ENCODE data around the gene GNAQ.

The GNAQ gene

DNA sequence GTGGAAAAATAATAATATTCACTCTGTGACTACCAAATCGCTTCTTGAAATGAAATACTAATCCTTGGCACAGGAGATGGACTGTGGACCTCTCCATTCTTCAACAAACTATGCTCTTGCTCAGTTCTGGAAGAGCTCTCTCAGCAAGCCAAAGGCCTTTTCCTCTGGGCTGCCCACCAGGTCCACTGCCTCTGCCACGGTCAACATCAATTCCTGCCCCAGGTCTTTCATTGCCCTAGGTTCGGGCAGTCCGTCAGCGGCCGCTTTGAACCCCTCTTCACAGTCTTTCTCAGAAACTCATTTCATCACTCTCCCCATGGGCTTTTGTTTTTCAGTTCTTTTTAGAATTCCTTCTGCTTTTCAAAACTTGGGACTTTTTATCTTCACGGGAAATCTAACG lies 64.9 kb downstream of the GNAQ start:
- no peak for DNase-seq

DNA sequence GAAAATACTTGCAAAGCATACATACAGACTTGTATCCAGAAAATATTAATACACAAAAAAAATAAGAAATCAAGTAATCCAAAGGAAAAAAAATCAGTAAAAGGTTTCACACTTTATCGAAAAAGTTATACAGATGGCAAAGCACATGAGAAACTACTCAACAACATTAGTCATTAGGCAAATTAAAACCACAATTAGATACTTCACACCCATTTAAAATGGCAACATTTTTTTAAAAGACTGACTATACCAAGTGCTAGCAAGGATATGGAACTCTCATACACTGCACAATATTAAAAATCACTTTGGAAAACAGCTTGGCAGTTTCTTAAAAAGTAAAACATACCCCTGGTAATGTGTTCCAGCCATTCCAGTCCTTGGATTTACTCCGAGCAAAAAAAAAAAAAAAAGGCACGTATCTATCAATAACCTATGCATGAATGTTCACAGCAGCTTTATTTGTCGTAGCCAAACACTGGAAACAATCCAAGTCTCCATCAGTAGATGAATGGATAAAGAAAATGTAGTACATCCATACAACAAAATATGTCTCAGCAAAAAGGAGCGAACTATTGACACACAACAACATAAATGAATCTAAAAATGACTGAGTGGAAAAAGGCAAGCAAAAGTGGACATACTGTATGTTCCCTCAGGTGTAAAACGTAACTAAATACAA lies 66.0 kb downstream of the GNAQ start:
- no peak for DNase-seq

DNA sequence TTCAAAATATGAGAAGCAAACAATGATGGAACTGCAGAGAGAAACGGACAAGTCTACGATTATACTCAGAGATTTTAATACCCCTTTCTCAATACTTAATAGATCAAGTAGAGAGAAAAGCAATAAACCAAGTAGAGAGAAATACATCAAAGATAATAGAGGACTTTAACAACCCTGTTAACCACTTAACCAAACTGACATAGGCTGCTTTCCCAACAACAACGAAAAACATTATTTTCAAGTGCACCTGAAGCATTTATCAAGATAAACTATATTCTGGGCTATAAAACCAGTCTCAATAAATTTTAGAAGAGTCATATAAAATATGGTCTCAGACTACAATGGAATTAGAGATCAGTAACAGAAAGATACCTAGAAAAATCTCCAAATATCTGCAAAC lies 67.4 kb downstream of the GNAQ start:
- no peak for DNase-seq

DNA sequence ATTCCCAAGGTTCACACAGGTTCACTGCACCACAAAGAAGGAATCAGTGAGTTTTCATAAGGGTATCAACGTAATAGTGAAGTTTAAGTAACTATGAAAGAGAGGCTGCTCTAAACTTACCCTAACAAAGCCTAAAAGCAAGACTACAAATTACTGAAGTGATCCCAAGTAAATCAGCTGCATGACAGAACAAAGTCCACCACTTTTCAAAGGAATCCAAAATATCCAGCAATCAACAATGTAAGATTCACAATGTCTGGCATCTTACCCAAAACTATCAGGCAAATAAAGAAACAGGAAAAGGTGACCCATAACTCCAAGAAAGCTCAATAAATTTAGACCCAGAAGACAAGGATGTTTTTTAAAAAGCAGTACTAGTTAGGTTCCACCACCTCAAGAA lies 70.1 kb downstream of the GNAQ start:
- DNase-seq = no peak

DNA sequence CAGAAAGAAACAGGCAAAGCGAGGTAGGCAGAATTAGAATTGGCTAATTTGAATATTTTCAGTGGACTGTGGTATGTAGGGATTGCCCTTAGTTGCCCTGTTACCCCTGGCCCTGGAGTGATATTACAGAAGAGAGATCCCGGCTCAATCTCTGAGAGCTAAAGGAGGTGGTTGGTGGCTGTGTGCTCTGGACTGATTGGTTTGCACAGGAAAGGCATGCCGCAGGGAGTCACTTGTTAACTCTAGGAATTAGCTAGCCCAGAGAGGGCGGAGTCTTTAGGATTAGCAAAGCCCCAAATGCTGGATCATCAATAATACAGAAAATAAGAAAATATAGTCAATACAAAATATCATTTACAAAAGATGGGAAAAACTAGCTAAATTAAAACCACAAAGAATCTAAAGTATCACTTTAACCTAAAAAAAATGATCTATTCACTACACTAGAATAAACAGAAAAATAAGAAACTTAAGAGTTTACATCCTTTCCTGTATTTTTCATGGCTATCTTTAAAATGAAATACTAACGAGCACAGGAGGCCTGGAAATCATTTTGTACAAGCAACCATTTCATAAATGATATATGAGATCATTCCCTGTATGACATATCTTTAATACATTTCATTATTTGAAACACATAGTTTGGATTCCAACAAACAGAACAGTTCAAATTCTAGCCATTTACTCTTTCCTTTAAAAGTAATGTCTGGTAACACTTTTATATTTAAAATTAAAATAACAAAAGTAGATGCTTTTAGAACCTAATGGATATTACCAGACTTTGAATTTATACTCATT lies 71.1 kb downstream of the GNAQ start:
- no peak for DNase-seq

DNA sequence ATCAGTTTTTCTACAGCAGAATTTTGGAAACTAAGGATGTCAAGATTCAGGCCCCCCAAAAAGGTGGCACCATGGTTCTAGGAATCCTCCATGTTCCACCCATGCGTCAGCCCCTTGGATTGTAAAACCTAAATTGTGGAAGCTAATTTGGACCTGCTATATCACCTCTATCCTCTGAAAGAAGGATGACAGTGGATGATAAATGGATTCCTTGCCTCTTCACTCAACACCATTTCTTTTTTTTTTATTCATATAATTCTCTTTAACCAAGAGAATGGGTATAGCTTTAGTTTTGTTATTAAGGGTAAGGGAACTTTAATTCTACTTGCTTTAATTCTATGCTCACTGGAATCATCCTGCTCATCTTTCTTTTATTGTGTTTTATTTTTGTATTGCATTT lies 71.8 kb downstream of the GNAQ start:
- no peak for DNase-seq

DNA sequence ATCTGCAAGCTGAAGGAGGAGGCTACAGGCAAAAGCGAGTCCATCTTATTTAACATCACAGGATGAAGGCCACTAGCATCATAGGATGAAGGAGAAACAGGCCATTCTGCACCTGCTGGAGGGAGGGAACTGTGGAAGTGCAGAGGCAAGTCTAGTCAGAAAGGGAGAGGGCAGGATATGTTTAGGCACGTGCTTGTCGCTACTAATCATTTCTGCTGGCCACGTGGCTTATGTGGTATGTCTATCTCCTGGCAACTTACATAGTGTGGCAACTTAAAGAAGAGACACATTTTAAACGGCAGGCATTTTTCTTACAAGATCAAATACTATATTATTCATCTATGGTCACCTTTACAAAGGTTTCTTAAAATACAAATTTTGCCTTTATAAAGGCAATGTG lies 74.0 kb downstream of the GNAQ start:
- no peak for DNase-seq

DNA sequence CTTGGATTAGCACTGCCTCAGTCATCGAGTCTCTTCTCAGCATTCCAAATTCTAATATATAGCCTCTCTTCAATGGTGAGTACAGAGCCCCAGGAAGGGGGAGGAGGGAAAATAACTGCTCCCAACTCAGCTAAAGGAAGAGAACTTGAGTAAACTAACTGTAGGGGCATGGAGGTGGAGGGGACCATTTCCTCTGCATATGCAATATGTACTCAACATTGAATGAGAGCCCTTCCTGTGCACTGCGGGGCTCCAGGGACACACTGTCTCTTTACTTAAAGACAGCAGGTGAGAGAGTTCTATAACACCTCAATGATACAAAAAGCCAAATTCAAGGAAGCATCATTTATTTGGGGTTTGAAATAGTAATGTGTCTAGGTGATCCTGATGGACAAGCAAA lies 75.1 kb downstream of the GNAQ start:
- DNase-seq = no peak

DNA sequence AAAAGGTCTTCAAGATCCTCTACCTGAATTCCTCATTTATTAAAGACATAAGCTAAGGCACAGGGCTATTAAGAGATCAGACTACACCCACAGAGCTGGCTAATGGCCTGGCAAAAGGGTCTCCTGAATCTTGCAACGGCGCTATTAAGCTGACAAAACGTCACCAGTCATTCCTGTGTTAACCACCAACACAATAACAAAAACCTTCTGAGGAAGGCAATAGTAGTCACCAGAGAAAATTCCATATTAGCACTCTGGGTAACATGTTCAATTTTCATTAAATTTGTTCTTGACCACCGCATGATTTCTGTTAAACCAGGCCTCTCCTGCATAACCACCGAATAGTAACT lies 77.0 kb downstream of the GNAQ start:
- DNase-seq = no peak

DNA sequence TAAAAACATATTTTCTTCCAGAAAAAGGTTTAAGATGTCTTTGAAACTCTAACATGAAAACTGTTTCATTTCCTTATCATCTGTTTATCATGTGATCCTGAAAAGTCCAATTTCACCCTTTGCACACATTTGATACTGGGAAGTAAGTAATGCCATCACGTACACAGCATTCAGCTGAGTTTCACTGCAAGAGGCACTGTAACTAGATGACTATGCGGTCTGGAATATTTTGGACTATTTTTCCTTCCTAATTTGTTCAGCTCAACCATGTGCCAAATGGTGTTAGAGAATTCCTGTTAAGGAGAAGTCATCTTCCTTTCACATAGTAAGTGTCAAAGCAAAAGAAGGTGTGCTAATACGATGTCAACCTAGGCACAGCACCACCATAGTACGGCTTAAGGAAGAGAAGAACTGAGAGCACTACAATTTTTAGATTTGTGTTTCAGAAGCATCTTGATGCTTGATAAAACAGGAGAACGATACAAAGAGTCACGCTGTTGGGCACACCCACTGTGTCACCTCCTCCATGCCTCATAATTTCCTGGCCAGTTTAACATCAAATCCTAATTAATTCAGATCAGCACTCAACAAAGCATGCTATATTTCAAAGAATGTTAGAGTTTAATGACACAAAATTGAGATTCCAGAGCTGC lies 77.5 kb downstream of the GNAQ start:
- no peak for DNase-seq

DNA sequence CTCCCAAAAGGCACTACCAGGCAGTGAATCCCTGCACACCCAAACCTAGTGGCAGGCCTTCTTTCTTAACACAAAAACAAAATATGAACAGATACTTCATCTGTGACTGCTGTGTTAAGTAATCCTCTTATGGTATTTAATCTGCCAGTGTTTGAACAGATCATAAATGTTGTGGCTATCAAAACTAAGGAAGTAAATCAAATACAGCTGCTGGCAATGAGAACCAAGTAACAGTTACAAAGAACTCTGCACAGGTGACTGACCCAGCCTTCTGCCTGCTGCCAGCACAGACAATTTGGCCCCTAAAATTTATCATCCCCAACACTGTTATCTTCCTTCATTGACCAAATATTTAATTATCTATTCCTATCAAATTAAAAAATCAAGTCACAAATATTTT lies 78.0 kb downstream of the GNAQ start:
- DNase-seq = no peak

DNA sequence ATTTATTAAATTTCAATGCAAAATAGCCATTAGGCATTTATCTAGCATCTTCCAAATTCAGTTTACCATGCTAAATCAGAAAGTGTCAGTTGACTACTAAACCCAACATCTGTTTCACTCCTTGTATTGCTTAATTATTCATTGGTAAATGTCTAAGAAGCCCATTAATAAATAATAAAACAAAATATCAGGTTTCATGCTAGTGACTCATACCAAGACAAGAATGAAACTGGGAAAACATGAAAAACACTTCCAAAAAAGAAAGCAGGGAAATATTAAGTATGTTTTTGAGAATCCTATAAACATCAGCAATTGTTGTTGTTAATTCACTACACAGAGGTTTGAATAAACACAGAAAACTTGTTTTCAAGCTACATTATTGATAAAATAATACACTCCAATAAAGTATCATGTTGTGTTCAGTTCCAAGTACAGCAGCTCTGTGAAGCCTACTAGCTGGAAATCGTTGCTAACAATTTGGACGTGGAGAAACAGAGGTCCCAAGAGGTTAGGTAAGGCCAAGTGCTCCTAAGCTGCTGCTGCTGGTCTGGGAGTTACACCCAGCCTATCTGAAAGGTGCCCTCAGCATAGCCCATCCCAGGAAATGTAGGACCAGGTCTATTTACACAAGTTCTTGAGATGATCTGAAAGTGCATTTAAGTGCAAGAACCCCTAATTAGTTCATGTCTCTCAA lies 78.8 kb downstream of the GNAQ start:
- no peak for DNase-seq

DNA sequence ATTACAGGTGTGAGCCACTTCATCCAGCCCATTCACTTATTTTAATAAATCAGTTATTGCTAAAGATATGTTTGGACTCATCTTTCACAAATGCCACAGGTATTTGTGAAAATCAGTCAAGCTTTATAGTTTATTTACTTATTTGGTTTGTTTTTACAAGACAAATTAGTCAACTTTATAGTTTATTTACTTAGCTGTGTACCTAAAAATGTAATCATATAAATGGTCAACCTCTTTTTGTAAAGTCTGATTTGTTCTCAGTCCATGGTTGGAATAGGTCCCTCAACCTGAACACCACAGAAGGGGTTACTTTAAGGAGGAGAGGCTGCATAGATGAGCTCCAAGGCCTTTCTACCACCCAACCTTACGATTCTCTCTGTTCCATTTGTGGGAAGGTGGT lies 80.2 kb downstream of the GNAQ start:
- no peak for DNase-seq

DNA sequence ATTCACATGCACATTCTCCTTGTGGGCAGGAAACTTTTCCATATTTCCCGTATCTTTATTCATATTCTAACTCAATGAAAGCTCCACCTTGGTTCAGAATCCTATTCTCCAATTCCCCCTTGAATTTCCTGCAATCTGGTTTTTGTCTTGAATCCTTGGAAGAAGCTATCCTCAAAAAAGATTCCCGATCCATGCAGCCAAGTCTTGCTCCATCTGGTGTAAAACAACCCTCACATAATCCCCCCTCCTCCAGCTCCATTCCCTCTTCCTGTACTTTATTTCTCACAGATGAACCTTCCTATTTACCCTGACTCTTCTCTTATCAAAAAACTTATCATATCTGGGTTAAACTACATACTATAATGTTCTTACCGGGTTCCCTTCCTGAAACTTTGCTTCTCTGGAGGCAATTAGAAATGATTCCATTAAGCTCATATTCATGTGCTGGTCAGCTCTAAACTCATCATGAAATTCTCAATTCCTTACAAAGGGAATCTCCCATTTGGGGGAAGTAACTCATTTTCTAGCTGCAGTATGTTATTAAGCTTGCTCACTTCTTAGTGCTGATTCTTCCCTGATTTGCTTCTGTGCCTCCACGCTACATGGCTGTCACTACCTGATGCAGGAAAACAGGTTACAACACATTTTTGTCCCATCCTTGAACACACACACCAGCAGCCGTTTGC lies 81.7 kb downstream of the GNAQ start:
- no peak for DNase-seq

DNA sequence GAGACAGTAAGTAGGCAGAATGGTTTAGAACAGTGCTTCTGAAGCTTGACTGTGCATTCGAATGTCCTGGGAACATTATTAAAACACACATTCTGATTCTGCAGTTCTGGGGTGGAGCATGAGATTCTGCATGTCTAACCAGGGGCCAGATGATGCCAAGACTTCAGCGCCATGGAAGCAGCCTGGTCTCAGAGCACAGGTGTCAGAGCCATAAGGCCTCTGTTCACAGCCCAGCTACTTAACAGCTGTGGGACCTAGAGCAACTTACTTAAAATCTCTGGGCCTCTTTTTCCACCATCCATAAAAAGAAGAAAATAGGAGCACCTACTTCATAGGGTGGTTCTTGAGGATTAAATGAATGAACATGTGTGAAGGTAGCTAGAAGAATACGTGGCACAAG lies 84.0 kb downstream of the GNAQ start:
- DNase-seq = no peak

DNA sequence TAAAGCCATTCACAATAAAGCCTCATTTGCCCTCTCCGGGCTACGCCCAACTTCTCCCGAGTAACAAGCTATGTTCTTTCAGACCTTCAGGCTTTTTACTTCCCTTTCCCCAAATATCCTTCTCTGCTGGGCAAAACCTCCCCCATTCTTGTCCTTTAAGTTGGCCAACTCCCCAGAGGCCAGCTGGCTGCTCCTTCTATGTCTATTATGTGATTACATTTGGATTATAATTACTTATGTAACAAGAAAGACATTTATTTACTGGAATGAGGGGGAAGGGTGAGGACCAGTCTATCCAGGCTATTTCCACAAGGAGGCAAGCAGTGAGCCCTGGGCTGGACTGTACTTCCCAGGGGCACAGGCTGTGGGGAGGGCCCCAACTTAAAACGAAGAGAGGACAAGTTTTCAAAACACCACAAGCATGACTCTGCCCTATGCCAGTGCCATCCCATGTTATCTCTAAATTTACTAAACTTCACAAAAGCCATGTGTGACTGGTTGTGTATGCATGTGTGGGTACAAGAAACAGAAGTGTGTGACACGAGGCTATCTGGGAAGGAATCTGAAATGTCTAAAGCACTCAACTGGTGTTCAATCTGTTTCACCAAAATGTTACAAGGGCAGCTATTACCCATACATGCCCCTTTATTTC lies 84.5 kb downstream of the GNAQ start:
- DNase-seq = no peak

DNA sequence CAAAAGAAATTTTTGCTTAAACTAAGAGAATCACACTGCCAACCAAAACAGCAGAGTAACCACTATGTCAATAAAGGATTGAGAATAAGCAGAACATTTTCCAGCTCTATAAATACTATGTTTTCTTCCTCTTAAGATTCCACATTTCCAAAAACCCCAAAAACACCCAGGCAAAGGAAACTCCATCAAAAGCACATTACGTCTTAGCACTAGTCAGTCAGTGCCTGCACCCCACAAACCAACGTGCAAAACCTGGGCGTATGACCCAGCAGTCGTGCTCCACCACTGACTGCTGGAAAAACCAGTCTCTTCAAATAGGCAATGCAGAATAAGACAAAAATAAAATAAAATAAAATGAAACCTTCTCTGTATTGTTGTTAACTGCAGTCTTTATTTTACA lies 85.3 kb downstream of the GNAQ start:
- DNase-seq = no peak

DNA sequence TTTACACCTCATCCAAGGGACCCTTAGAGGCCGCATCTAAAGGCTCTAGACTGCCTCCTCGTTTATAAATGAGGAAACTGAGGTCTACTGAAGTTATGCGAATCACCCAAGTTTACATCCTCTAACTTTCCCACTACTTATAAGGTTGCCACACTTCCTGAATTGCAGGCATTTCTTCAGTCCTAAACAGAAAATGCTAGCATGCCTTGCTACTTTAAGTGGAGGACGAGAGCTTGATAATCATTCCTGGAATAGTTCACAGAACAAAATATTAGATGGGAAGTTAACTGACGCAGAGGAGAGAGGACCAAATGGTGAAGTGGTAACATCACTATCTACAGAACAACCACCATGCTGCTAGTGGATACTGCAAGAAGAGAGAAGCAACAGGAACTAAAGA lies 85.8 kb downstream of the GNAQ start:
- peak; percentile 42 for DNase-seq

DNA sequence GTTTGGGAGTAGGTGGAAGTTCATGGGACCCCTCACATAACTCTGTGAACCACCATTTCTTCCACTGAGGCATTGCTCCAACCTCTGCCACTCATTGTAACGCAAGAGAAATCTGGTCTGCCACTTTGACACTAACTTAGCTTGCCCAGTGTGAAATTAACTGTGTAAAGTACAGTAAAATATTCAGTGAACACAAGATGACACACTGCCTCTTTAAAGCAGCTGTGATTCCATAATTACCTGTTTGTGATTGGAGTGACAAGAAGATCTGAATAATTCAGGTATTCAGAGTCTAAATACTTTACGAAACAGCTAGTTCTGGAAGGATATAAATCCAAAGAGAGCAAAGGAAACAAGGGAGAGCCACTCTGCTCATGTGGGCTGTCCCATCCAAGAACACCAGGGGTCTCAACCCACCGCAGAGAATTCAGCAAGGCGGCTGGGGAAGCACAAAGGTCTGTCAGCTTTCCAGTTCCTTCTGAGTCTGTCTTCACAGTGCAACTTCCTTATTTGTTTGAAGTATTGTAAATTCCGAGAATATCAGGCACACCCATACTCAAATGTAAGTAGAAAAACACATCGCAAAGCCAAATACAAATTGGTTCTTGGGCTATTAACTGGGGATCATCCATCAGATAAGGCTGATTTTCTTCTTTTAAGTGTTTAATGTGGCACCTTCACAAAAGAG lies 86.9 kb downstream of the GNAQ start:
- DNase-seq = no peak

DNA sequence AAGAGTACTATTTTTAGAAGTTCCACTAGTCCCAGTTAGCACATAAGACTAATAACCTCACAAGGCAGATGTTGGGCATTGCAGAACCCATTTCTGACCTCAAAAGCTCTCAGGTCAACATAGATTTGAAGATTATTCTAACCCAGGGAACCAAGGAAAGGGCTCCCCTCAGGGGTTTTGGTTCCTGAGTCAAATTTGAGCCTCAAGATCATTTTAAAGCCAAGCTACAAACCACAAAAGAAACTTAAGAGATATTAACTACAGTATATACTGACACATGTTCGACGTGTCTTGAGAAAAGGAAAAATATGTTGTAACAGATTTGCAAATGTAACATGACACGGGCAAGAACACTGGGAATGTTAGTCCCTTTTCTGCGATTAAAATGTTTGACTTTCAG lies 88.6 kb downstream of the GNAQ start:
- DNase-seq = no peak

DNA sequence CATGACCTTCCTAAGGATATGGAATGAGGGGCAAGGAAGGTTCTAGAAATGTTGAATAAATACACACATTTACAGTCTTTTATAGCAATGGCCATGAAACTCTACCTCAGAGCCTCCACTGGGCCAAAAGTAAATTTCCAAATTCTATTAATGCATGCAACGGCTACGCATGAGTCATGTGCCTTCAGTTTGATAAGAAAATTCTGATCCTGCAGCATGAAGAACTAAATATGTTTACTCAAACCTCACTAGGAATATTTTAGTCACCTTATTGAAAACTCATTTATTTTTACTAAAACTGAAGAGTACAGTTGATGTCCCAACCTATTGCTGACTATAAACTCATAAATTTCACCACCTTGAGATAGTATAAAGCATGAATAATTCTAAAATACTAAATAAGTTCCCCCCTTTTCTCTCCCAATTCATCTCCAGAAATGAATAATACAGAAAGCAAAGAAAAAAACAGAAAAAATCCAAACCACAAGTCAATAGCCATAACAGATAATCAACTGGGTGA lies 92.4 kb downstream of the GNAQ start:
- DNase-seq = no peak

DNA sequence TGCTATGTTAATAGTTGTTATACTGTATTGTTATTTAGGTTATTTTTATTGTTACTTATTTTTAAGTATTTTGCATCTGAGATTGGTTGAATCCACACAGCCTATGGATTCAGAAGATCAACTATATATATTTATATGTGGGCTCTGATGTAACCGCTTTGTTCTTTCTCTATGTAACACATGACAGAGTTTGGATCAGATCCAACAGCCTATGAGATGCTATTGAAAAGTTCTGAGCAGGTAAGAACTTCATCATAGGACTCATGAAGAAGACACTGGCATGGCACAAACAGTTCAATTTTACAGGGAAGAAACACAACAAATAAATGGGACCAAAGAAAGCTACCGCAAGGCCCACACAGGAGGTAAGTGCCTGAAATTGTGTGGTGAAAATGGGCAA lies 93.4 kb downstream of the GNAQ start:
- no peak for DNase-seq
